ENCODE results near the gene CCDC40. TPM values are rescaled to one million over a fixed set of nuclear protein-coding genes. Genes with fewer than 3 reads are reported as not detected.

Gene CCDC40
- total RNA-seq, 2 donors from 2014 or later = 2.9 to 13.5 TPM

DNA sequence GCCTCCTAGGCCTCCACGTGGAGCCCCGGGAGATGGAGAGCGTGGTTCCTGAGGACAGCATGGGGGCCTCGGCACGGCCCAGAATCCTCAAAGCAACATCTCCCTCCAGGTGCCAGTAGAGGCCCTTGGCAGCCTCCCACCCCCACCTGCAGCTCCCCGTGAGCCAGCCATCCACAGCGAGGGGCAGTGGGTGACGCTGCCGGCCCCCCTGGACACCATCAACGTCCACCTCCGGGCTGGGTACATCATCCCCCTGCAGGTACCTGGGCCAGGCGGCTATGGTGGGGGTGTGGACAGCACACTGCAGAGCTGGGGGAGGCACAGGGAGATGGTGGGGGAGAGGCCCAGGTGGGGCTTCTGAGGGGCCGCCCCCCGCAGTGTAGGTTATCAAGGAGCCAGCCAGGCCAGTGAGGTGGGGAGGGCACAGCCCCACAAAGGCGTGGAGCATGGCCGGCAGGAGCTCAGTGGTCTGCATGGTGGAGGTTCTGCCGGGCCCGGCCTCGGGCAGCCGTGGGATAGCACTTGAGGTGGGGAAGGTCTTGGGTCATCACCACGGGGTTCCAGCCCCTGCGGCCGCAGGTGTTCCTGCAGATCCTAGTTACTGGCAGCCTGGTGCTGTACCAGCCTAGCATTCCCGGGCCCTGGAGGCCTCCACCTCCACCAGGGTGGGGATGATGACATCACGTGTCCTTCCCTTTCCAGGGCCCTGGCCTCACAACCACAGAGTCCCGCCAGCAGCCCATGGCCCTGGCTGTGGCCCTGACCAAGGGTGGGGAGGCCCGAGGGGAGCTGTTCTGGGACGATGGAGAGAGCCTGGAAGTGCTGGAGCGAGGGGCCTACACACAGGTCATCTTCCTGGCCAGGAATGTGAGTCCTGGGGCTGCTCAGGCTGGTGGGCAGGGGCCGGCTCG lies 81.3 kb downstream of the CCDC40 start:
- DNase-seq = no peak
- intact Hi-C loops (cut with DNase I) = no loop called here
- ATAC-seq = no peak

DNA sequence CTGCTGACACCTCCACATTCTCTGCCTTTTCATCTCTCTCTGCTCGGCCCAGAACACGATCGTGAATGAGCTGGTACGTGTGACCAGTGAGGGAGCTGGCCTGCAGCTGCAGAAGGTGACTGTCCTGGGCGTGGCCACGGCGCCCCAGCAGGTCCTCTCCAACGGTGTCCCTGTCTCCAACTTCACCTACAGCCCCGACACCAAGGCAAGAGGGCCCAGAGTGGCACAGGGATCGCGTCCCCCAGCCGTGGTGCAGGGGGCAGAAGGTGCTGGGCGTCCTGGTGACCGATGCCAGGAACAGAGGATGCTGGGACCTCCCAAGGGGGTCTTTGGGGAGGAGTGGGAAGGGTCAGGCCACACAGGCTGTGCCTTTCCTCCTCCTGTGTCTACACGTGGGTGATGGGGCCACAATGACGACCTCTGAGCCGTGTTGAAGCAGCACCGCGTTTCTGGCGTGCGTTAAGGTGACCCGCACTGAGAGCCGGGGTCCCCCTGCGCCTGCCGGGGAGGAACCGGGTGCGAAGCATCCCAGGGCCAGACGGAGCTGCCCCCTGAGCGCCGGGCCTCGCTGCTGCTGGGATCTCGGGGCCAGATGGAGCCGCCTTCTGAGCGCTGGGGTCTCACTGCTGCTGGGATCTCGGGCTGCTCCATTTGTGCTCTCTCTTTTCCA lies 82.3 kb downstream of the CCDC40 start:
- Histone ChIP-seq H3K36me3 (replicated peaks in 1 of 2; ENCODE audit: insufficient read depth in 1 of 2, low read depth in 2 of 2) (no peaks in the 10 kb centered on the region), H3K27ac (no peak overlapping the region), H3K27me3 (no peaks in the 10 kb centered on the region), H3K9me3 (no peaks in the 10 kb centered on the region), H3K4me3 (no peak overlapping the region), H3K4me1 (peaks cover 2% of the 10 kb centered on the region)
- TF ChIP-seq, protein P1, sequence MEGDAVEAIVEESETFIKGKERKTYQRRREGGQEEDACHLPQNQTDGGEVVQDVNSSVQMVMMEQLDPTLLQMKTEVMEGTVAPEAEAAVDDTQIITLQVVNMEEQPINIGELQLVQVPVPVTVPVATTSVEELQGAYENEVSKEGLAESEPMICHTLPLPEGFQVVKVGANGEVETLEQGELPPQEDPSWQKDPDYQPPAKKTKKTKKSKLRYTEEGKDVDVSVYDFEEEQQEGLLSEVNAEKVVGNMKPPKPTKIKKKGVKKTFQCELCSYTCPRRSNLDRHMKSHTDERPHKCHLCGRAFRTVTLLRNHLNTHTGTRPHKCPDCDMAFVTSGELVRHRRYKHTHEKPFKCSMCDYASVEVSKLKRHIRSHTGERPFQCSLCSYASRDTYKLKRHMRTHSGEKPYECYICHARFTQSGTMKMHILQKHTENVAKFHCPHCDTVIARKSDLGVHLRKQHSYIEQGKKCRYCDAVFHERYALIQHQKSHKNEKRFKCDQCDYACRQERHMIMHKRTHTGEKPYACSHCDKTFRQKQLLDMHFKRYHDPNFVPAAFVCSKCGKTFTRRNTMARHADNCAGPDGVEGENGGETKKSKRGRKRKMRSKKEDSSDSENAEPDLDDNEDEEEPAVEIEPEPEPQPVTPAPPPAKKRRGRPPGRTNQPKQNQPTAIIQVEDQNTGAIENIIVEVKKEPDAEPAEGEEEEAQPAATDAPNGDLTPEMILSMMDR (IDR thresholded peaks at IDR 0.05) = no peak
- TF ChIP-seq POLR2A (IDR thresholded peaks at IDR 0.05) = no peak
- no peak for ATAC-seq
- 90 to 93% methylated on average over 19 to 34 of the region's 35 CpGs for WGBS, 2 donors
- intact Hi-C loops (cut with DNase I) = no loop called here
- DNase-seq = no peak

More for the DNA sequence above, 81.3 kb downstream of the CCDC40 start:
- TF ChIP-seq POLR2A (IDR thresholded peaks at IDR 0.05) = no peak
- TF ChIP-seq, protein P1 (IDR thresholded peaks at IDR 0.05) = no peak
- Histone ChIP-seq H3K4me3 (no peak overlapping the region), H3K36me3 (replicated peaks in 1 of 2; ENCODE audit: insufficient read depth in 1 of 2, low read depth in 2 of 2) (no peaks in the 10 kb centered on the region), H3K27me3 (no peaks in the 10 kb centered on the region), H3K27ac (no peak overlapping the region), H3K4me1 (no peaks in the 10 kb centered on the region), H3K9me3 (no peaks in the 10 kb centered on the region)
- 88% methylated on average over 26 of the region's 31 CpGs; no CpG with 5 or more reads in 1 of the 2 donors for WGBS, 2 donors

DNA sequence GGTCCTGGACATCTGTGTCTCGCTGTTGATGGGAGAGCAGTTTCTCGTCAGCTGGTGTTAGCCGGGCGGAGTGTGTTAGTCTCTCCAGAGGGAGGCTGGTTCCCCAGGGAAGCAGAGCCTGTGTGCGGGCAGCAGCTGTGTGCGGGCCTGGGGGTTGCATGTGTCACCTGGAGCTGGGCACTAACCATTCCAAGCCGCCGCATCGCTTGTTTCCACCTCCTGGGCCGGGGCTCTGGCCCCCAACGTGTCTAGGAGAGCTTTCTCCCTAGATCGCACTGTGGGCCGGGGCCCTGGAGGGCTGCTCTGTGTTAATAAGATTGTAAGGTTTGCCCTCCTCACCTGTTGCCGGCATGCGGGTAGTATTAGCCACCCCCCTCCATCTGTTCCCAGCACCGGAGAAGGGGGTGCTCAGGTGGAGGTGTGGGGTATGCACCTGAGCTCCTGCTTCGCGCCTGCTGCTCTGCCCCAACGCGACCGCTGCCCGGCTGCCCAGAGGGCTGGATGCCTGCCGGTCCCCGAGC lies 82.9 kb downstream of the CCDC40 start:
- ATAC-seq (no peak), DNase-seq (no peak)
- no peak overlapping the region for H3K27ac ChIP-seq
- H3K27me3 ChIP-seq = no peaks in the 10 kb centered on the region
- no peaks in the 10 kb centered on the region for H3K9me3 ChIP-seq
- TF ChIP-seq, protein P1 (IDR thresholded peaks at IDR 0.05) = no peak
- no peak for TF ChIP-seq POLR2A (IDR thresholded peaks at IDR 0.05)
- 89 to 92% methylated on average over 17 to 20 of the region's 24 CpGs for WGBS, 2 donors
- no peak overlapping the region for H3K4me3 ChIP-seq
- intact Hi-C loops (cut with DNase I) = no loop called here
- H3K4me1 ChIP-seq = peaks cover 8% of the 10 kb centered on the region
- H3K36me3 ChIP-seq (replicated peaks in 1 of 2; ENCODE audit: insufficient read depth in 1 of 2, low read depth in 2 of 2) = no peaks in the 10 kb centered on the region

DNA sequence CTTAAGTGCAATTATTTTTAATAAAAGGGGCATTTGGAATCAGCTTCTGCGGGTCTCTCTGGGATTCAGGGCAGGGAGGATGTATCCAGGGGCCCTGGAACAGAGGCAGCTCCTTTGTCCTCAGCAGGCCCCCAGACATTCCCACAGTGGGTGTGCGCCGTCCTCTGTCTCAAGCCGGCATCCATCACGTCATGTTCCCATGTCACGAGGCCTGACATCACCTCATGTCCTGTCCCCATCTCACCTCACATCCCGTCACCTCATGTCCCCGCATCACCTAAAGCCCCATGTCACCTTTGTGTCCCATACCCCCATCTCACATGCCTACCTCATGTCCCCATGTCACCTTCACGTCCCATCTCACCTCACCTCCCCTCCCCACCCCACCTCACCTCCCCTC lies 83.4 kb downstream of the CCDC40 start:
- intact Hi-C loops (cut with DNase I) = no loop called here
- no peak for DNase-seq
- Histone ChIP-seq H3K4me1 (peaks cover 13% of the 10 kb centered on the region), H3K4me3 (no peak overlapping the region), H3K36me3 (replicated peaks in 1 of 2; ENCODE audit: insufficient read depth in 1 of 2, low read depth in 2 of 2) (no peaks in the 10 kb centered on the region), H3K27me3 (no peaks in the 10 kb centered on the region), H3K27ac (no peak overlapping the region), H3K9me3 (no peaks in the 10 kb centered on the region)
- WGBS, 2 donors = 84 to 86% methylated on average over 9 of the region's 9 CpGs
- no peak for TF ChIP-seq POLR2A (IDR thresholded peaks at IDR 0.05)
- TF ChIP-seq, protein P1 (IDR thresholded peaks at IDR 0.05) = no peak
- no peak for ATAC-seq

Measured in body of pancreas (tissue), 4 donors.